Fibroblast of peridontal ligament (primary cell): Measurements from ENCODE around the gene BCAS4.
"Not testable (repeated sequence)": the region's sequence is repeated elsewhere in the genome, so short reads cannot be mapped to it uniquely, and the experiment has no call there.

Experiments
- DNase-seq: peaks from one replicate; pipeline ENCODE4 v3.0.0-alpha.2; 2010; ENCODE audit errors: extremely low read depth

Gene BCAS4

DNA sequence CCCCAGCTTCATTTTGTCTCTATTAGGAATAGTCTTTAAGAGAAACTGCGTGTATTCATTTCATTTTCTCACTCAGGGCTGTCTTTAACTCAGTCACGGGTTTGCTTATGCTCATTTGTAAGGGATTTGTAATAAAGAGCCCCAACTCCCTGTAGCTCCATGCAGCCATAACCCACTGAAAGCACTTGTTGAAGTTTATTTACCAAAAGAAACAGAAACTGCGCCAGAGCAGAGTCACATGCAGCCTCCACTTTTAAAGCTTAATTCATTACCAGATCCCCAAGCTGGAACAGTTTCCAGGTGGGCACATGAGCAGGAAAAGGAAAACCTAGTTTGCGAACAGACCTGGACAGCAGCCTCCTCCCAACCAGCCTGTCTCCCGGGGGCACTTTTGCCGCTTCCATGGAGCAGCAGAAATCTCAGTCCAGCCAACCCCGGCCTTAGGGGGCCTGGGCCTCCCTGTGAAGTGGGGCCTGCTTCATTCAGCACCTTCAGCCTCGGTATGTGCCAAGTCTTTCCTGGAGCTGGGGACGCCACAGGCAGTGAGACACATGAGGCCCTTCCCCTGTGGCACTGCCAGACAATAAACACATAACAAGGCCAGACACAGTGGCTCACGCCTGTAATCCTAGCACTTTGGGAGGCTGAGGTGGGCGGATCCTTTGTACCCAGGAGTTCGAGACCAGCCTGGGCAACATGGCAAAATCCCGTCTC is 4.5 kb downstream of the BCAS4 start:
- no peak for DNase-seq

DNA sequence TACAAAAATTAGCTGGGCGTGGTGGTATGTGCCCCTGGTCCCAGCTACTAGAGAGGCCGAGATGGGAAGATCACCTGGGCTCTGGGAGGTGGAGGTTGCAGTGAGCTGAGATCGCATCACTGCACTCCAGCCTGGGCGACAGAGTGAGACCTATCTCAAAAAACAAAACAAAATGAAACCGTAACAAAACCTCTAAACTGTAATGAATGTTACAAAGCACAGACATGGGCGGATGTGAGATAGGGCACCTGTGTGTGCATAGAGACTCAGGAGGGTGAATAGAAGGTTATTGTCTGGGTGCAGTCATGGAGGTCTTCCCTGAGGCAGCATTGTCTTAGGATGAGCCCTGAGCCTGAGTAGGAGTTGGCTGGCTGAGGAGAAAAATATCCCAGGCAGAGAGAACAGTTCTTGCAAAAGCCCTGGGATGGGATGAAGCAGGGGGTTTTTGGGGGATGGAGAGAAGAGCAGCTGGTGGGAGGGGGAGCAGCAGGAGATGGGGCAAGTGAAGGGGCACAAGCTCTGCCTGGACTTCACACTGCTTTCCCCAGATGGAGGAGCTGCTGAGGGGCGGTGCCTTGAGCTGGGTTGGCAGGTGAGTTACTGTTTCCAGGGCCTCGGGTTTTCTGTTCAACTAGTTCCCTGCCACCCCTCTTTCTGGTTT is 5.2 kb downstream of the BCAS4 start:
- DNase-seq = no peak

DNA sequence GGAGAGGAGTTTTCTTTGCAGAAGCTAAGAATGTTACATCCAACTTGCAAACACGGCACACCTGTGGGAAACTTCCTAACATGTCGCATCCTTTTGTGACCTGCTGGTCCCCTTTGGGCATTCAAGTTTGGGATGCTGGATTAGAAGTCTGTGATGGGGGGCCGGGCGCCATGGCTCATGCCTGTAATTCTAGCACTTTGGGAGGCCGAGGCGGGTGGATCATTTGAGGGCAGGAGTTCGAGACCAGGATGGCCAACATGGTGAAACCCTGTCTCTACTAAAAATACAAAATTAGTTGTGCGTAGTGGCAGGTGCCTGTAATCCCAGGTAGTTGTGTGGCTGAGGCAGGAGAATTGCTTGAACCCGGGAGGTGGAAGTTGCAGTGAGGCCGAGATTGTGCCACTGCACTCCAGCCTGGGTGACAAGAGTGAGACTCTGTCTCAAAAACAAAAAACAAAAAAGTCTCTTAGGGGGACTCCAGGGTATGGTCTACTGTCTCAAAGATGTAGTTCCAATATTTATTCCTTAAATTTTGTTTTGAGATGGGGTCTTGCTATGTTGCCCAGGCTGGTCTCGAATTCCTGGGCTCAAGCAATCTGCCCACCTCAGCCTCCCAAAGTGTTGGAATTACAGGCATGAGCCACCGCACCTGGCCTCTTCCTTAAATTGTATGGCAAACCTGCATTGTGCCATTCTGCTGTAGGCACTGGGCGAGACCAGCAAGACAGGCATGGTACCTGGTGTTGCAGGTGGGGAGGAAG is 6.3 kb downstream of the BCAS4 start:
- DNase-seq = not testable (repeated sequence)

DNA sequence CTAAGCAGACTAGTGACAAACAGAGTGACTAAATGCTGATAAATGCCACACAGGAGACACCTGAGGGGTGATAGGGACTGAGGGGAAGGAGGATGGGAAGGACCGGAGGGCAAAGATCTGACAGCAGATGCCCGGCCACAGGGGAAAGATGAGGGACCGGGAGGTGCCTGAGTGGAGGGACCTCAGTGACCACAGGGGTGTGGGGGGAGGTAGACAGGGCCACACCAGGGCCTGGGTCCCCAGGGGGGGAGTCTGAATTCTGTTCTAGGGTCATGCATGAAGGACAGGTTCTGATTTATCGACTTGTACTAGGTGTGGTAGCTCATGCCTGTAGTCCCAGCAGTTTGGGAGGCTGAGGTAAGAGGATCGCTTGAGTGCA is 6.9 kb downstream of the BCAS4 start:
- DNase-seq = no peak

DNA sequence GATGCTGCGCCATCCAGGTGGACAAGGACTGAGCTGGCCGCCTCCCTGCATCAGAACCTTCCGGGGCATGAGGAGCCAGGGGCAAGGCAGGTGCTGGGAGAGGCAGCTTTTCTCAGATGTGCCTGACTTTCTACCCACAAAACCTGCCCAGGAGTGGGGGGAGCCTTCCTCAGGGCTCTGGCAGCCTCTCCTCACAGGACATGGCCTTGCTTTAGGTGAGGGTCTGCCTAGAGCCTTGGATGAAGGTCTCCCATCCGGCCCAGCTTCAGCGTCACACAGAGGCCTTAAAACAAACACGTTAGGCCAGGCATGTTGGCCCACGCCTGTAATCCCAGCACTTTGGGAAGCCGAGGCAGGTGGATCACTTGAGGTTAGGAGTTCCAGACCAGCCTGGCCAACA is 7.4 kb downstream of the BCAS4 start:
- DNase-seq = no peak

DNA sequence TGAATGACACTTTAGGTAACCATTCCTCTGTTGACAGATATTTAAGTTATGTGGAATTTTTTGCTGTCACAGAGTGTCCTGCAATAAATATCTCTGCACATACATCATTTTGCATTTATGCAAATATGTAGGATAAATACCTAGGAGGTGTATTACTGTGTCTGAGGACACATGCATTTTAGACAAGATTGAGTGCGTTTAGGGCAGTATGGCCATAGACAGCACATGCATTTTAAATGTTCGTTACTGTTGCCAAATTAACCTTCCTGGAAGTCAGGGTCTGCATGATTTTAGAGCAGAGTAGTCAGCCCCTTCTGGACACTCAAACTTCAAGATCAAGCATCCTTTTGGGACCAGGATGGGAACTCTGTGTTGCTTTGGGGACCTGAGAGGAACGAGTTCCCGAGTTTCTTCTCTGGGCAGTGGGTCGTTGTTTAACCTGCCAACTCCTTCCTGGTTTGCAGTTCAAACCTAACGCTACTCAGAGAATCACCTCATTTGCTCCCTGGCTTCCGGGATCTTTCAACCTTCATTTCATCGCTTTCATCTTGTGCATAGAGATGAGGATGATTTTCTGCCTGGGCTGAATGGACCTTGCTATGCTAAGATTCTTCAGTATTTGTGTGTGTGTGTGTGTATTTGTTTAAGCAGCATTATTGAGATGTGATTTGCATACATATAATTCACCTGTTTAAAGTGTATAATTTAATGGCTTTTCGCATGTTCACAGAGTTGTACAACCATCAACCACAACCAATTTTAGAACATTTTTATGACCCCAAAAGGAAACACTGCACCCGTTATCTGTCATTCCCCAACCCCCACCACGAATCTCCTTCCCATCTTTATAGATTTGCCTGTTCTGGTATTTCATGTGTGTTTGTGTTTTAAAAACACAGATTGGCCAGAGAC is 9.8 kb downstream of the BCAS4 start:
- no peak for DNase-seq

DNA sequence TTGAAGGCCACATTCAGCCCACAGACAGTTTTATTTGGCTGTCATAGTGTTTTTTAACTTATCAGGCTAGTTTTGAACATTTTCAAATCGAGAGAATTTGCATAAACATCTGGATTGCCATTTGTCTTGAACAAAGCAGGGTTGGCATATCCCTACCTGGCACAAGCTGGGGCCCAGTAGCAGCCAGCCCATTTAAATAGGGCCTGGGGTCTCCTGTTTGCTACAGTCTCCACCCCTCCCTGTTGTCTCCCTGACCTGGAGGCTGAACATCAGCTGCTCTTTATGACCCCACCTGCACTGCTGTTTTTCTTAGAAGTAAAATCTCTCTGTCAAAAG is 10.5 kb downstream of the BCAS4 start:
- DNase-seq = no peak

DNA sequence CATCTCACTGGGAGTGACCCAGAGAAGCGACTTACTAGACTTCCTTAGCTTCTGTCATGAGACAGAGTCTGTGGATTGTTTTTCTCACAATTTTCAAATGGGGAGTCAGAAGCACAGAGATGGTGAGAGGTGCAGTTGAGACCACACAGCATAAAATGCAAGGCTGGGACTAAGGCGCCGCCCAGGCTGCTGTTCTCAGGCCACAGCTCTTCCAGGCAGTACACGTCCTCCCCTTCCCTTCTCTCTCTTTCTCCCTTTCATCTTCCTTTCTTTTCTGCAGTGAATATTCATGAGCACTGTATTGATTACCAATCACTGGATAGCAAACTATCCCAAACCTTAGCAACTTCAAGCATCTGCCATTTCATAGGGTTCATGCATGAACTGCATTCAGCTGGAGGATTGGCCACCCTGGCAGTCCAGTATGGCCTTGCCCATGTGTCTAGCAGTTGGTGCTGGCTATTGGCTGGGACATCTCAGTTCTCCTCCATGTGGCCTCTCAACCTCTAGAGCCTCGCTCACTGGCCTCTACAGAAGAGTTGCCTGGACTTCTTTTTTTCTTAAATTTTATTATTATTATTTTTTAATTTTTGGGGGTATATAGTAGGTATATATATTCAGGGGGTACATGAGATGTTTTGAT is 11.4 kb downstream of the BCAS4 start:
- DNase-seq = no peak

DNA sequence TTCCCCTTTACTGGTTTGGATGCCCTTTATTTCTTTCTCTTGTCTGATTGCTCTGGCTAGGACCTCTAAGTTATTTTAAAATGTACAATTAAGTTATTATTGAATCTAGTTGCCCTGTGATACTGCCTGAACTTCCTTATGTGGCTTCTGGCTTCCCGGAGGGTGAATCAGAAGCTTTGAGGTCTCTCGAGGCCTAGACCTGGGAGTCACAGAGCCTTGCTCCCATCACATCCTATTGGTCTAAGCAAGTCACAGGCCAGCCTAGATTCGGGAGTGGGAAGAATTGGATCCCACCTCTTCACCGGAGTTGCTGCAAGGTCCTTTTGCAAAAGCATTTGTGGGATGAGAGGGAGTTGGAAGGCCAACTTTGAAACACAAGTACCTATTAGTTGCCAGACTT is 15.2 kb downstream of the BCAS4 start:
- DNase-seq = no peak

DNA sequence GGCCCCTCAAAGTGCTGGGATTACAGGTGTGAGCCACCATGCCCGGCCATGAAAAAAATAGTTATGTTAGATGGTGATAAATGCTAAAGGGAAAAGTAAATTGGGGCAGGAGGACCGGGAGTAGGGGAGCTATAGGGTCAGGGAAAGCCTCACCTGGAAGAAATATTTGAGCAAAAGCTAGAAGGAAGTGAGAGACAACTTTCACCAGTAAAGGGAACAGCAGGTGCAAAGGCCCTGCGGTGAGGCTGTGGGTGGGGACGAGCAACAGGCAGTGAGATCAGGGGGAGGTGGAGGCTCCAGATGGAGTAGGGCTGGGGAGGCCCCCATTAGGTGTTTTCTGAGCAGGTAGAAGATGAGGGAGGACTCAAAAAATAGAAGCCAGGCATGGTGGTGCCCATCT is 16.0 kb downstream of the BCAS4 start:
- no peak for DNase-seq

DNA sequence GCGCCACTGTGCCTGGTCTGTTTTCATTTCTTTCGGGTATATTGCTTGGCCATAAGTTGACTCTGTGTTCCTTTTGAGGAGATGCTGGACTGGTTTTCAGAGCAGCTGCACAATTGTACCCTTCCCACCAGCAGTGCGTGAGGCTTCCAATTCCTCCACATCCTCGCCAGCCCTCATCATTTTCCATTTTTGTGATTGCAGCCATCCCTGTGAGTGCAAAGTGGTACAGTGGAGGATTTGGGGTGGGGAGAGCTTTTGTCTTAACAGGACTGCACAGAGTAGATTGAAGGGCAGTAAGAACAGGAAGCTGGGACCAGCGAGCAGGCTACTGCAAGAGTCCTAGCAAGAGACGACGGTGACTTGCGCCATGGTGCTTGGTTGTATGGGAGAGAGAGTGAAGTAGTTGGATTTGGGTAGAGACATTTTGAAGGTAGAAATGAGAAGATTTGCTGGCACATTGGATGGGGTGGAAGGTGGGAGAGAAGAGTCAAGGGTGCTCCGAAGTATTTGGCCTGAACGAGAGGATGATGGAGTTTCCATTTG is 18.3 kb downstream of the BCAS4 start:
- DNase-seq = no peak

DNA sequence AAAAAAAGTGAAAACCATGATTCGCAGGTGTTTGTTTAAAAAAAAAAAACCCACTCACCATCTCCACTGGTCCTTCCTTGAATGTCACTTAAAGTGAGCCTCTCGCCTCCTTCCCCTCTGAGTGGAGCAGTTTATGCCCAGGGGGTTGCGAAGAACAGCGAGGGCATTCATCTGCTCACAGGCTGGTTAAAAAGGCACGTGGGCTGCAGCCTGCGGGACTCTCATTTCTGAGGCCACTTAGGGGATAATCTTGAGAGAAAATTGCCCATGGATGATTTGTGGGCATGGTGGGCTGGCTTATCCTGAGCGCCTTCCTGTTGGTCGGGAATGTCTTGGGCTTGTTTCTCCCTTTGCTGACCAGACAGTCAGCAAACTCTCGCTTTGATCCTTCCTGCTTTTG is 18.9 kb downstream of the BCAS4 start:
- DNase-seq = no peak

DNA sequence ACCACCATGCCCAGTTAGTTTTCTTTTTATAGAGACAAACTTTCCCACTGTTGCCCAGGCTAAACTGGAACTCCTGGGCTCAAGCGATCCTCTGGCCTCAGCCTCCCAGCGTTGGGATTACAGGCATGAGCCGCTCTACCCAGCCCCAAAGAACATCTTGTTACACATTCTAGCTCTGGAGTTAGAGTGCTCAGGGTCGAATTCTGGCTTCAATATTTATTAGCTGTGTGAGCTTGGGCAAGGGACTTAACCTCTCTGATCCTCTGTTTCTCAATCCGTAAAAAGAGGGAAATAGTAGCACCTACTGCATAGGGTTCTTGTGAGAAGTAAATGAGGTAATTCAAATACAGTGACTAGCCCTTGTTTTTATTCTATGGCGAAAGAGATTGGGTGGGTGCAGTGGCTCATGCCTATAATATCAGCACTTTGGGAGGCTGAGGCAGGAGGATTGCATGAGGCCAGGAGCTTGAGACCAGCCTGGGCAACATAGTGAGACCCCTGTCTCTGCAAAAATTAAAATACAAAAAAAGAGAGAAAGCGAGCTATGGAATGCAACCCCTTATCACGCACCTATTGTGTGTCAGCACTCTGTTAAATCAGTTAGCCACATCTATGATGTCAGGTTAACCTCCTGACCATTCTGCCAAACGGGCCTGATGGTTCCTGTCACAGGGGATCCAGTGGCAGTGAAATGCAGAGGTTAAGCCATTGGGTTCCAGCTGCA is 19.7 kb downstream of the BCAS4 start:
- no peak for DNase-seq

DNA sequence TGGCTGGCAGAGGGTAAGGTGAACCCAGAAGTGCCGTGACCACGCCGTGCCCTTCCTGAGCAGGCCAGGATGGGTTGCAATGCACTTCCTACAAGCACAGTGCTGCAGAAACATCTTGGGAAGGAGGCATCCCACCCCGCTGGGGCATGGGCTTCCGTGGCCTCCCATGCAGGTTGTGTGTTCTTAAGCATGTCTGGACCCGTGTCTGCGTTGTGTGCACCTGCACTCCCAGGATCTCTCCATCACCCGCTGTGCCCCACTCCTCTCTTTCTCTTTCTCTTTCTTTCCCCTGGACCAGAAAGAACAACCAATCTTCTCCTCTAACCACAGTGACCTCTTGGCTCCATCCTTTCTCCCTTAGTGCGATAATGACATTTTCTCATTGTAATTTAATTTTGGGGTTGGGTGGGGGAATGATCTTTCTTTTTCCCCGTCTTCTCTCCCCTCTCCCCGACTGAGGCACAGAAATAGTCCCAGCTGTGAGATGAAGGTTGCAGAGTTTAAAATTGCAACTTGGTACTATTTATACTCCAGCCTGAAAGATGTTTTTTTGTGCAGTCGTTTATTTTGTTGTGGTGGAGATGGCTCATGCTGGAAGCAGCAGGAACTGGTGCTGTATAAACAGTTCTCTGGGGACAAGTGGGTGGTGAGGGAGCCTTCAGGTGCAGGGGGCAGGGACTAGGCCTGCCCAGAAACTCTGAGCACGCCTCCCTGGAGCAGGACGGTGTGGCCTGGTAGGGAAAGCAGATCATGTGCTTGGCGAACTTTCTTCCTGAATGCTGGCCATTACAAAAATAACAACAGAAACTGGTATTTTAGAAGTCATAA is 20.5 kb downstream of the BCAS4 start:
- DNase-seq = peak; percentile 64

DNA sequence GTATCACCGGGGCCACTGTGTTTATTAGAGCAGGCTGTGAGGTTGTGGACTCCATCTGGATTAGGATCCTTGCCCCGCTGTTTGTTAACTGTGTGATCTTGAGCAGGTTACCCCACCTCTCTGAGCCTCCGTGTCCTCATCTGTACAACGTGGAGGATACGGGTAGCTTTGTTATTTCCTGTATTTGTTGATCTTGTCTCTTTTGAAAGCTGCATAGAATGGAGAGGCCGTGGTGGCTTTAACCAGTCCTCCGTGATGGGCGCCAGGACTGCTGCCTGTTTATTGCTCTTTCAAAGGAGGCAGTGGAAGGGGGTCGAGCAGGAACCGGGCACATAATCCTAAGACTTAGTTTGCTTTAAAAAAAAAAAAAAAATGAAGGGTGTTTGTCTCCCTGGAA is 22.9 kb downstream of the BCAS4 start:
- DNase-seq = no peak

DNA sequence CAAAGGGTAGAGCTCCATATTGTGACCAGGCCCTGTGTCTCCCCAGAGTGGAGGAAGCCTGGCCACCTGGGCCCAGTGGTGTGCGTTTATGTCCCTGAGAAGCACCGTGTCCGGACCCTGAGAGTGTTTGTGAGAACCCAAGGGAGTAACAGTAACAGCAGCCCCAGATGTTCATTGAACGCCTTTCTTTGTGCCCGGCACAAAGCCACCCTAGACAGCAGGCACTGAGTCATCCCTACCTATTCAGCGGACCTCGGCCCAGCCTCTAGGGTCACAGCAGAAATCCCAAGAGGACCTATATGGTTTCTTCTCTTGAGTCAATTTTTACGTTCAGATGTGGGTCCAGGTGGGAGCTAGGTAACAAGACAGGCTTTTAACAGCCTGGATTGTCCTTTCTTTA is 24.5 kb downstream of the BCAS4 start:
- DNase-seq = no peak

DNA sequence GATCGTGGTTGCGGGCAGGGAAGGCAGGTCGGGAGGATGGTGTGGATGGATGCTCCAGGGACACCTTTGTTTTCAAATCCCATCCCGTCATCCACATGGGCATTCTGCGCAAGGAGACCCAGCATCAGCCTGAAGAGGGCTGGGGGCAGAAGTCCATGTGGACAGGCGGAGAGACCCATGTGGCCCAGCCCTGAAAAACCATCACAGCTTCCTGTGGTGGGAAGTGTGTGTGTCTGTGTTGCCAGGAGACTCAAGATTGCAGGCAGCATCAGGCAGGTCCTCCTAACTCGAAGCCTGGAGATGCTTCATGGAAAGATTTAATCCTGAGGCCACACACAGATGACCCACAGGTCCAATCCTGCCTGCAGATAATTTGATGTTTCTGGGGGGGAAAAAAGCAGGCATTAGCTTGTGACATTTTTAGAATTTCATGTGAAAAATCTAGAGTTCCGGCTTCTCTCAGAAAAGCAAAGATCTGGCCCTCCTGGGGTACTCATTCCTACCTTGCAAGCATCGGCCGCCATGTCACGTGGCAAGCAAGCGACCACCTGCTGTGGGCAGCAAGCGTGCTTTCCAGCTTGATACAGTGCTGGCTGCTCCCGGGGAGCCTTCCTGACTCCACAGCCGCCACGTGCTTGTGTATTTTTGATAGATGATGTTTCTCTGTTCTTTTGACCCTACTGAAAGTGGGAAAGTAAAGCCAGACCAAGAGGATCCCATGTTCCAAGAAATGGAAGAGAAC is 25.8 kb downstream of the BCAS4 start:
- no peak for DNase-seq

DNA sequence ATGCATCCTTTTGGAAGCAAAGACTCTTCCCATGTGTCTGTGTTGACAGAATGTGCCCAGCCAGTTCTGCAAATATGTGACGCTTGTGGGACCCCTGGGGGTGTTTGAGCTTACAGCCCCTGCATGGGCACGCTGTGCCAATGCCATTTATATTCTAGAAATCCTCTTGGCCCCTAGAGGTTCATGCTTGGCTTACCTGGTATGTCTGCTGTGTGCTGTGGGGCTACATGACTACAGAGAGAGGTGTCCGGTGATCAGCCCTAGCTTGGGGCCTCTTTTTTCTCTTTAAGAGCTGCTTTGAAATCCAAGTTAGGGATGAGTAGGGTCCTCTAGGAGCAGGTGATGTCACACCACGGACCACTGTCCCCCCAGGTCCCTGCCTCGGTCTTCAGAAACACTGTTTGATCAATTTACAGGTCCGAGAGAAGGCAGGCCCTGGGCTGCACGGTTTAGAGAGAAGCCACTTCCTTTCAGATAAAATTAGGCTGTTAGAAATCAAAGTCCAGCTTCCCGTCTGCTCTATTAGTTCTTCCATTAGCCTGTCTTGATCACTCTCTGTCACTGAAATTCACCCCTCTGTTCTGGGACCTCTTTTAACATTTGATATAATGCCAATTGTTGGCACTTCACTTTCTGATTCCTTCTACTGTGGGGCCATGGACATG is 26.5 kb downstream of the BCAS4 start:
- DNase-seq = no peak

DNA sequence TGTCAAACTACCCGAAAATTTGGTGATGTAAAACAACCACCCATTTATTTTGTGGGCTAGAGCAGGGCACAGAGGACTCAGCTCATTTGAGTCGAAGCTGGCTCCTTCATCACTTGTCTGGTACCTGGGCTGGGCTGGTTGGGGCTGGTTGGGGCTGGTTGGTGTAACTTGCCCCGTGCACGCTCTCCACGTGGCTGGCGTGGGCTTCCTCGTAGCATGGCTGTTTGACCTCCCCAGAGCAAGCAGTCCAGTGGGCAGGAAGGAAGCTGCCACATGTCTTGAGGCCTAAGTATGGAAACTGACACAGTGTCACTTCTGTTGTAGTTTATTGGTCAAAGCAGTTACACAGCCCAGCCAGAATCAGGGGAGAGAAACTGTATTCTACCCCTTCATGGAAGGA is 27.1 kb downstream of the BCAS4 start:
- no peak for DNase-seq
